NCI-H524 (cell line): ENCODE data around the gene KDM2B.
"Not testable (repeated sequence)": the region's sequence is repeated elsewhere in the genome, so short reads cannot be mapped to it uniquely, and the experiment has no call there.

Experiments used
- DNase-seq, 2 experiments: peaks; one replicate each; lab custom pipeline; 2025; lab: John Stamatoyannopoulos, UW

Gene KDM2B

GRCh38 chr12:121584885-121585284 is 4.1 kb upstream of the KDM2B start:
- not testable (repeated sequence) for DNase-seq

GRCh38 chr12:121583334-121583661 is 2.5 kb upstream of the KDM2B start:
- not testable (repeated sequence) for DNase-seq

GRCh38 chr12:121582583-121583333 is 1.9 kb upstream of the KDM2B start:
- no peak for DNase-seq

- peak in 1 of 2 experiments; percentile 12 for DNase-seq
Observed at GRCh38 chr12:121581686-121582429, 1.0 kb upstream of the KDM2B start.

- peak; percentile 39 to 79 for DNase-seq
Observed at GRCh38 chr12:121579981-121580868, 598 bp downstream of the KDM2B start.

GRCh38 chr12:121579190-121579791 is 1.5 kb downstream of the KDM2B start:
- DNase-seq, result peak in 1 of 2 experiments; percentile 19

GRCh38 chr12:121578230-121579189 is 2.3 kb downstream of the KDM2B start:
- DNase-seq, result no peak

GRCh38 chr12:121577443-121578180 is 3.2 kb downstream of the KDM2B start:
- no peak for DNase-seq

GRCh38 chr12:121576851-121577391 is 3.9 kb downstream of the KDM2B start:
- no peak for DNase-seq

GRCh38 chr12:121575952-121576625 is 4.7 kb downstream of the KDM2B start:
- no peak for DNase-seq

- no peak for DNase-seq
Observed at GRCh38 chr12:121575051-121575450, 5.8 kb downstream of the KDM2B start.

- no peak for DNase-seq
Observed at GRCh38 chr12:121574025-121574424, 6.8 kb downstream of the KDM2B start.

GRCh38 chr12:121571920-121572319 is 8.9 kb downstream of the KDM2B start:
- DNase-seq, result no peak

- no peak for DNase-seq
Observed at GRCh38 chr12:121570467-121571283, 10.1 kb downstream of the KDM2B start.

- DNase-seq, result no peak
Observed at GRCh38 chr12:121568971-121569751, 11.7 kb downstream of the KDM2B start.

GRCh38 chr12:121568518-121568917 is 12.3 kb downstream of the KDM2B start:
- no peak for DNase-seq

- DNase-seq, result no peak
Observed at GRCh38 chr12:121565076-121565475, 15.7 kb downstream of the KDM2B start.

GRCh38 chr12:121562488-121562887 is 18.3 kb downstream of the KDM2B start:
- no peak for DNase-seq
